Hepatic stellate cell (primary cell): ENCODE measurements around the gene SLC66A3.

ENCODE experiments used
- DNase-seq: peaks from one replicate; pipeline ENCODE4 v3.0.0; 2011; ENCODE audit warnings: low spot score

The SLC66A3 gene

DNA sequence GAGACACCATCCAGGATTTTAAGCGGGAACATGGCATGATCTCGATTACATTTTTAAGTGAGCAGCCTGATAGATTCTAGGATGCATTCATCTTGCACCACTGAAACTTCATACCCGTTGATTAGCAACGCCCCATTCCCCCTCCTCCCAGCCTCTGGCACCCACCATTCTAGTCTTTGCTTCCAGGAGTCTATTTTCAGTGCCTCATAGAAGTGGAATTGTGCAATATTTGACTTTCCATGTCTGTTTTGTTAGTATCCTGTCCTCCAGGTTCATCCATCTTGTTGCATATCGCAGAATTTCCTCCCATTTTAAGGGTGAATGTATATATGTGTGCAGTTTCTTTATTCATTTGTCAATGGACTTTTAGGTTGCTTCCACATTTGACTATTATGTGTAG lies 20.9 kb upstream of the SLC66A3 start:
- DNase-seq: no peak

DNA sequence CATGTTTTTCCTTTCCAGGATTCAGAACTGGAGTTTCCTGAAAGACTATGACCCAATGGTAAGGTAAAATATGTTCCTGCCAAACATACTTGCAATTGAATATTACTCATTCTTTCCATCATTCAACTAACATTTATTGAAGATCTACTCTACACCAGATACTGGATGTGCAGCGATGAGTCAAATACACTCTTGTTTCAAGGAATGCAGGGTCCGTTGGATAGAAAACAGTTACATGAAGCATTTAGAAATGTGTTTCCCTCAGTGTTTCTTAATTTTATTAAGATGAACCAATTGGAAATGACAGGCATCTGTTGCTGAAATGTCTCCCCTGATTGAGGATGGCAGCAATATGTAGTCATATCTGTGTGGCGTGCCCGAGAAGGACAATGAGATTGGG lies 14.8 kb upstream of the SLC66A3 start:
- DNase-seq: no peak

DNA sequence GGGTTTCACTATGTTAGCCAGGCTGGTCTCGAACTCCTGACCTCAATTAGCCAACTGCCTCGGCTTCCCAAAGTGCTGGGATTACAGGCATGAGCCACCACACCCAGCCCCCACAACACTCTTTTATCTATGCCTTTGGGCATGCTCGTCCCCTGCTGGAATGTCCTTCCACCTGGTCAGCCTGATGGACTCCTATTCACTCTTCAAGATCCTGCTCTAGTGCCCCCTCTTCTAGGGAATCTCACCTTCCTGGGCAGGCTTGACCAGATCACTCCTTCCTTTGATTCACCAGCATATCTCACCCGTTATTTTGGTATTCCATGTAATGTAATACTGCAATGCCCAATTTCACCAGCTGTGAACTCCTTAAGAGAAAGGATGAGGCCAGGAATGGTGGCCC lies 13.9 kb upstream of the SLC66A3 start:
- DNase-seq: no peak

DNA sequence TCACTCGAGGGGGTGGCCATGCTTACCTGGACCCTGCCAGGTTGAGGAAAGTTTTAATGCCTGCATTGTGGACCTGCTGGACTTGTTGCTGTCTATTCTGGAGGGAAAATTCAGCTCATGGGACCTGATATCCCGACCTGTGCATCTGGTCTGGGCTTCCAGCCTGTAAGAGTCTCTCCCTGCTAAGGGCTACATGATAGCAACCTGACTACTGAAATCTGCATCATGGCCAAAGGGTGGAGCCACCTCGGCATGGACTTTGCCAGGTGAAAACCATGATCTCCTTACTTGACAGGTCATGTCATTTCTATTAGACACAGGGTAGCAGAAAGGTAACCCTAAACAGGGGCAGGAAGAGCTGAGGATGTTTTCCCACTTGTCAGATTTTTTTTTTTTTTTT lies 12.9 kb upstream of the SLC66A3 start:
- no peak for DNase-seq

DNA sequence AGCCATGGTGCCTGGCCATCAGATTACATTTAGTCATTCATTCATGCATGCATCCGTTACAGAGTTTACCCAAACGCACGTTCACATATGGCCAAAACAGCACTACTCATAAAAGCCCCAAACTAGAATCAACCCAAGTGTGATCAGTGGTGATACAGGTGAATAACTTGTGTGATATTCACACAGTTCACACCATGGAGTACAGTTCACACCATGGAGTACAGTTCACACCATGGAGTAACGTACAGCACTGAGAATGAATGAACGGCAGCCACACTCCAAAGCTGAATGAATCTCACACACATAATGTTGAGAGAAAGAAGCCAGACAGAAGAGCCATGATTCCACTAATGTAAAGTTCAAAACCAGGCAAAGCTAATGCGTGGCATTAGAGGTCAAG lies 12.3 kb upstream of the SLC66A3 start:
- no peak for DNase-seq

DNA sequence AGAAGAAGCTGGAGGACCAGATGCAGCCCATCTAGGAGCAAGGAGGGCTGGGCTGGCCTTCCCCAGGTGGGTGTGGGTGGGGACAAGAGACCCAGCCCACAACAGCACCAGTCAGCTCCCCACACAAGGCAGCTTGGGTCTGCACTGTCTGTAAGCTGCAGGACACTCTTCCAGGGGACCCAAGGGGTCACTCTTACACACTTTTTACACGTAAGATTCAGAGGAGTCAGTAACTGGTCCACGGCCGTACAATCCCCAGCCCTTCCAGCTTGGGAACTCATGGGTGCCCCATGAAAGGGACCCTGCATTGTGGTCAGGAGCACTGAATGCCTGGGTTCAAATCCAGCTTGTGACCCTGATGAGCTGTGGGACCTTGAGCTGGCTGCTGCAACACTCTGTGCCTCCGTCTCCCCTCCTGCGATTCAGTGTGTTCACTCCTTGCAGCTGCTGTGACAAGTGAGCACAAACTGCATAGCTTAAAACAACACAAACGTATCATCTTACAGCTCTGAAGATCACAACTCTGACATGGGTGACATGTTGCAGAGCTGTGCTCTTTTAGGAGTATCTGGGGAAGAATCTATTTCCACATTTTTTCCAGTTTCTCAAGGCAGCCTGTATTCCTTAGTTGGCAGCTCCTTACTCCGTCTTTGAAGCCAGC lies 11.1 kb upstream of the SLC66A3 start:
- no peak for DNase-seq

DNA sequence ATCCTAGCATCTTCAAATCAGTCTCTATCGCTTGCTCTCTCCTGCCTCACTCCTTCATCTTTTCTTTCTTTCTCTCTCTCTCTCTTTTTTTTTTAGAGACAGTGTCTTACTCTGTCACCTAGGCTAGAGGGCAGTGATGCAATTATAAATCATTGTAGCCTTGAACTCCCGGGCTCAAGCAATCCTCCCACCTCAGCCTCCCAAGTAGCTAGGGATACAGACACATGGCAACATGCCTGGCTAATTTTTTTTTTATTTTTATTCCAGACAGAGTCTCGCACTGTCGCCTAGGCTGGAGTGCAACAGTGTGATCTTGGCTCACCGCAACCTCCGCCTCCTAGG lies 10.6 kb upstream of the SLC66A3 start:
- DNase-seq: no peak

DNA sequence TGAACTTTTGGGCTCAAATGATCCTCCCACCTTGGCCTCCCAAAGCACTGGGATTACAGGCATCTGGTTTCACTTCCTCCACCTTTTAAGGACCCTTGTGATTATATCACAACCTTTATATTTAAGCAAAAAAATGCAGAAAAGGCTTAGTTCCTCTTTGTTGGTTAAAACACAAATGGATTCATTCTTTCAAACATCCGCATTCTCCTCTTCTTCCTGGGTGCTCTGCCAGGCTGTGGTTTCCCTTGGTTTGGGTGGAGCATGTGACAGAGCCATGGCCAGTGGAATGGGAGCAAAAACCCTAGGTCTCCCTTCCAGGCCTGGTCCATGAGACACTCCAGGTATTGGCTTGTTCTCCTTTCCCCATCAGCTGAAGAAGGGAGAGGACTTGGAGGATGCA lies 9.9 kb upstream of the SLC66A3 start:
- DNase-seq: no peak

DNA sequence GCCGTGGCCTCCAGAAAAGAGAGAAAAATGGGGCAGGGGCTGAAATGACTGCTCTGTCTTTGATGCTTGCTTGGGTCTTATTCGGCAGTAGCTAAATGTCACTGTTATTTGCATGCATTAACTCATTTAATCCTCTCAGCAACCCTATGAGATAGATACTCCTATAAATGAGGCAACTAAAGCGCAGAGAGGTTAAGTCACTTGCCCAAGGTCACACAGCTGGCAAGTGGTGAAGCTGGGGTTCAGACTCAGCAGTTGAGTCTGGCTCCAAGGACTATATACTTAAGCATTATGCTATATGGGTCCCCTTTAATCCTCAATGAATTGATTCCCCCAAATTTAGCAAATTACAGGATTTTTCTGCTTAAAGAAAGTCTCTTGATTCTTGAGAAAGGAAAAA lies 9.2 kb upstream of the SLC66A3 start:
- DNase-seq: no peak

DNA sequence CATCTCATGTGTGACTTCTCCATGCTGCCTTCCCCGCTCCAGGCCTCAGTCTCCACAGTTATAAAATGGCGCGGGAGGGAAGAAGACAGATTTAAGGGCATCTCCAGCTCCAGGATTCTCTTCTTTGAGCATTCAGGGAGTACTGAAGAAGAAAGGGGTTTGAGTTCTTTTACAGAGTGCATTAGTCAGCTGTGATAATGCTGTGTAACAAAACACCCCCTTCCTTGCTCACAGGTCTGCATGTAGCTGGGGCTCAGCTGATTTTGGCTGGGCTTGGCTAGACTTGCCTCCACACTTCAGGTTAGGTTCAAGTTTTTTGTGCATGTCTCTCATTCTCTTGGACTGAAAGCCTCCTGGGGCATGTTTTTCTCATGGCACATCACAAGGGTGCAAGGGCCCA lies 8.0 kb upstream of the SLC66A3 start:
- no peak for DNase-seq

DNA sequence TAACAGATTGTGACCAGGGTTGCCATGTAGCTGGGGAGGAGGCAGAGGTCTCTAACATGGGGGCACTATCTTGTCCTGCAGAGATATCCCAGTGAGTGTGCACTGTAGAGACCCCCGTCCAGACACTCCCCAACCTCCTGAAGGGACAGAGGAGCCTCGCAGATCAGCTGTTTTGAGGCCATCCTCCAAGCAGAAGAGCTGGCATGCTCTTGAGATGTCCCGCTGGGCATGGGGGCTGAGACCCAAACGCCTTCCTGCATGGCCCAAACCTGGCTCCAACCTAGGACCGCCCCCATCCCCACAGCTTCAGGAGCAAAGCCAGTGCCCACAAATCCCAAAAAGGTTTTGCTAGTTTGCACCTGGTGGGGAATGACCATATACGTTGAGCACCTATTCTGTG lies 2.7 kb upstream of the SLC66A3 start:
- no peak for DNase-seq

DNA sequence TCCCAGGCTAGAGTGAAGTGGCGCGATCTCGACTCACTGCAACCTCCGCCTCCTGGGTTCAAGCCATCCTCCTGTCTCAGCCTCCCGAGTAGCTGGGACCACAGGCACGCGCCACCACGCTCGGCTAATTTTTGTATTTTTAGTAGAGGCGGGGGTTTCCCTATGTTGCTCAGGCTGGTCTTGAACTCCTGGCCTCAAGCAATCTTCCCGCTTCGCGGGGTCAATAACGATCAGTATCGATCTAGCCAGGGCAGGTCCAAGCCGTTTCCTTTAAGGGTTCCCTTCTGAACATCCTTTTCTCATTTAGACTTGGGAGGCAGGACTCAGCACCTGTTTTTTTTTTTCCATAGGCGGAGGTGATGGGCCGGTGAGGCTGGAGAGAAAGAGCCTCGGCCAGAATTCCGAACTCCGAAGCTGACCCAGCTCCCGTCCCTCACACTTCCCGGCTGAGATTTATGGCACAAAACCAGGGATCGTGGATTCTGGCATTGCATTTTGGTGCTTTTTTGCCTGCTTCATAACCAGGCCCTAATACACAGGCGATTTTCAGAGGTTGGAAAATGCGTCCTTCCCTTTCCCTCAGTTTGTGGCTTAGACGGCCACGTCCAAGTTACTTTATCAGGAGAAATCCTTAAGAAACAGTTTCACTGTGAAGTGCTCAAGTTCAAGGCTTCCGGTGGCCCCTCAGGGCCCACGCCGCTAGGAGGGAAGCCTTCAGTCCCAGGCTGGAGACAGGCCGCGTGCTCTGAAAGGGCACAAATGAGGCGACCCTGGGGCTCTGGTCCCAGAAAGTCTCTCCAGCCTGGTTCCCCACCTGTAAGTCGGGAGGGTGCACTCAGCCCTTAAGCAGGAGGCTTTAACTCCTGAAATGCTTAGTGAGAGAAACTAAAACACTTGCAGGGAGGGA lies 998 bp upstream of the SLC66A3 start:
- no peak for DNase-seq

DNA sequence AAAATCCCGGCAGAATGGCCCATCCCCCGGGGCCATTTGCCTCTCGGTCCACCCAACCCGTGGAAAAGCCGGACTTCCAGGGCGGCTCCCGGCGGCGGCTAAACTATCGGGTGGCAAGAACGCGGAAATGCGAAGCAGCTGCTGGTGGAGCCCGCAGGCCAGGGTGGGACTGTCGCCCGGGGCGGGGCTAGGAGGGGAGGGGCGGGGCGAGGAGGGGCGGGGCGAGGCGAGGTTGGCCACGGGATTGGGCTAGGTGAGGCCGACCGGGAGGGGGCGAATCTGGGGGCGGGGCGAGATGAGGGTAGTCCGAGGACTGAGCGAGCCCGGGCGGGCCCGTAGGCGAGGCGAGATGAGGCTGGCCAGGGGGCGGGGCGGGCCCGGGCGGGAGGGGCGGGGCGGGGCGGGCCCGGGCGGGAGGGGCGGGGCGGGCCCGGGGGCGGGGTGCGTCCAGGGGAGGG lies 315 bp upstream of the SLC66A3 start:
- DNase-seq: peak; percentile 99

DNA sequence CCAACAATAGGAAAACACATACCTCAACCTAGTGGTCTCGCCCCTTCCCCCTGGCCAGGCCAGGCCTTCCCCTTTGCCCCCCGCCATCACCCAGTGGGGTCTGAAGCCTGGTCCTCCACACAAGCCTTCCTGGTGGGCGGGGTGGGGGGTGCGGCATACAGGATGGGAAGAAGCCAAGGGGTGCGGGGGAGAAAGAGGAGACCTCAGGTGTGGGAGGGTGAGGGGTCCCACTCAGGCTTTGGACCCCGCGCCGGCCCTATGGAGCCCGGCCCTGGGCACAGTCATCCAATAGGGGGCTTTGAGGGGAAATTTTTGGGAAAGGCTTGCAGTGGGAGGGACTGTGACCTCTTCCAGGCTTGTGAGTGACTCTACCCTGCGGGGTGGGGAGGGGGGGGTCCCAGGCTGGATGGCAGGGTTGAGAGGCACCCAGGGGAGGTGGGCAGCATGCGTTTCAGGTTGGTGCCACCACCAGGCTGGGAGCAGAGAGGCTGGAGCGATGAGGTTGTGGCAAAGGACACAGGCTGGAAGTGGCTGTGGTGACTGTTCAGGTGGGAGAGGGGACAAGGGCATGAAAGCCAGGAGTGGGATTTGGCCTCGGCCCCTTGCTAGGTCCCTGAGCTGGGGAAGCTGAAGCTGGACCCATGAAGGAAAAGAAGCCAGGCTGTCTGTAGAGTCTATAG lies 1.3 kb downstream of the SLC66A3 start:
- DNase-seq: no peak

DNA sequence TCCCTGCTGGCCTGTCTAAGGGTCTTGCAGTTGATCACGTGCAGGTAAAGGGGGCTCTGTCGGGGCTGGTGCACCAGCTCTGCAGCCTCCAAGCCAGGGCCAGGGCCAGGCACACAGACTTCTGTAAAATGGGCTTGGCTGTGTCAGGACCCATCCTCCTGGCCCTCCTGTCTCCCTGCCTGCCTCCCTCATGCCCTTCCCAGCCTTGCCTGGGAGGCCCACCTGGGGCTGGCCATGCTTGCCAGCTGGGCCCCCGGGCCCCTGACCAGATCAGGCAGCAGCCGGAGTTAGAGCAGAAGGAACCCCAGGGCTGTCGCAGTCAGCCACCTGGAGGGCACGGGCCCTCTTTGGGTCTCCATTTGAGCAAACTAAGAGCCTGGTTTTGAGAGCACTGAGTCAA lies 2.0 kb downstream of the SLC66A3 start:
- no peak for DNase-seq

DNA sequence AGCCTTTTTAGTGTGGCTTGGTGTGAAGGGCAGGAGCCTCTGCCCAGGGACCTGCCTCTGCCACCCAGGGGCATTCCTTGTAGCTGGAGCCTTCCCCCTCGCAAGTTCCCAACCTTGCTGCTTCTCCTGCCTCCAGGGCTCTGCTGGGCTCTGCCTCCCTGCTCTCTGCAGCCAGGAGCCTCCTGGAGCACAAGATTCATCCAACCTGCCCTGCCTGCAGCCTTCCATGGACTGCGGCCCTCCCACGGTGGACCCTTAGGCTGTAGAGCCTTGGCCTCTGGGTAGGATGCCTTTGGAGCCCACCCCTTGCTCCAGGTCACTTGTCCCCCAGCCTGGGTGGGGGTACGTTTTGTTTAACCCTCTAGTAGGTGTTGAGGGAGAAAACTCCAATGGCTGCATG lies 2.5 kb downstream of the SLC66A3 start:
- no peak for DNase-seq

DNA sequence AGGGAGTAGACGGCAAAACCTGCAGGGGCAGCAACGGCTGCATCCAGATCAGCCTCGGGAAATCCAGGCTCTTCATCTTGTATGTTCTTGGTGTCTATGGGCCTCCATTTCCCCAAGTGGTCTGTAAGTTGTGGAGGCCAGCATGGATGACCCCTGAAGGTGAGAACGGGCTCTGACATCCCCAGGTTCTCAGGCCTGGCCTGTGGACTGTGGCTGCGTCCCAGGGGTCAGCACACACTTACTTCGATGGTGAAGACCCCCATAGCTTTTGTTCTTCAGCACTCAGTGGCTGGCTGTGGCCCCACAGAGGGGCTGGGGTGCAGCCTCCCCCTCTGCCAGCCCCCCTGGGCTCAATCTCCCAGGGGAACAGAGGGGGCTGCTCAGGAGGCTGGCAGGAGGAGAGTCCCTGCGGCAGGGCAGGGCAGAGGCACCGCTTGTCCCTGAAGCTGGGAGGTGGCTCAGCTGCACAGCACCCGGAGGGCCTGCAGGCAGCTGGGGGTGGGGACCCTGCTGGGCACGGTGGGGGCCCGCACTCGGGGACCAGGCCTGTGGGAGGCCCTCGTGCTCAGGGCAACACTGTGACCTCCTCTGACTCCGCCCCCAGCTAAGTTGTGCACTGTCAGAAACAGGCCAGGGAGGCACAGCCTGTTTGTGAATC lies 3.8 kb downstream of the SLC66A3 start:
- no peak for DNase-seq

DNA sequence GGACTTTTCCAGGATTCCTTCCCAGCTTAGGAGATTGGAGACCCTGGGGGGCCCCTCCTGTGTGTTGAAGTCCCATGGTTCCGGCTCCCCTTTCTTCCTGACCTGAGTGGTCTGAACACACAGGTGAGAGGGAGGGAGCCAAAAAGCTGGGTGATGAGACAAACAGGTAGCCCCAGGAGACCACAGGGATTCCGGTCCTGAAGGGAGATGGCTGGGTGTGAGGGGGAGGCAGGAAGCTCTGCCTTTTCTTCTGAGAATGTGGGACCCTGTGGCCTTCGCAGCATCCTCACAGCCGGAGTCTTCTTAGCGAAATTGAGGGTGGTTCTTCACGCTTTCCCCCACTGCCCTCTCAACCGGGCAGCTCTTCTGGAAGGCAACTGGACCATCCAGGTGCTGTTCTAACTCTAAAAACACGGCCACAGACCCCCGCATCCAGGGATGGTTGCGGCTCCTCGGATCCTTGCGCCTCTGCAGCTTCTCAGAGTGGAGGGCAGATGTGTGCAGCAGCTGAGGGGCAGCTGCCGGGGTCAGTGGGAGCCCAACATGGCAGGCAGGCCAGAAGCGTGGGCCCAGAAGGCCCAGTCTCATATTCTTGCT lies 4.4 kb downstream of the SLC66A3 start:
- no peak for DNase-seq

DNA sequence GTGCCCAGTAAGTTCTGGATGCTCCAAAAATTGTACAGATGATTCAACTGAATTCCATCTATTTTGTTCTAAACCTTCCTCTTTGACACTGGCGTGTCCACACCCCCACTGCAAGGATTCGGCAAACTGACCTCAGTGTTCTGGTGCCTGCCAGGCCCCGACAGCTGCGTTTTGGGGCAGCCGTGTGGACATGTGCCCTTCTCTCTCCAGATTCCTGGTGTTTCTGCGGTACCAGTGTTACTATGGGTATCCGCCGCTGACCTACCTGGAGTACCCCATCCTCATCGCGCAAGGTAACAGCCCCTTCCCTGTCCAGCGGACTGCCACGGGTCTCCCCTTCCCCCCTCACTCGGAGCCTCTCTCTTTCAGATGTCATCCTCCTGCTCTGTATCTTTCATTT lies 5.0 kb downstream of the SLC66A3 start:
- no peak for DNase-seq

DNA sequence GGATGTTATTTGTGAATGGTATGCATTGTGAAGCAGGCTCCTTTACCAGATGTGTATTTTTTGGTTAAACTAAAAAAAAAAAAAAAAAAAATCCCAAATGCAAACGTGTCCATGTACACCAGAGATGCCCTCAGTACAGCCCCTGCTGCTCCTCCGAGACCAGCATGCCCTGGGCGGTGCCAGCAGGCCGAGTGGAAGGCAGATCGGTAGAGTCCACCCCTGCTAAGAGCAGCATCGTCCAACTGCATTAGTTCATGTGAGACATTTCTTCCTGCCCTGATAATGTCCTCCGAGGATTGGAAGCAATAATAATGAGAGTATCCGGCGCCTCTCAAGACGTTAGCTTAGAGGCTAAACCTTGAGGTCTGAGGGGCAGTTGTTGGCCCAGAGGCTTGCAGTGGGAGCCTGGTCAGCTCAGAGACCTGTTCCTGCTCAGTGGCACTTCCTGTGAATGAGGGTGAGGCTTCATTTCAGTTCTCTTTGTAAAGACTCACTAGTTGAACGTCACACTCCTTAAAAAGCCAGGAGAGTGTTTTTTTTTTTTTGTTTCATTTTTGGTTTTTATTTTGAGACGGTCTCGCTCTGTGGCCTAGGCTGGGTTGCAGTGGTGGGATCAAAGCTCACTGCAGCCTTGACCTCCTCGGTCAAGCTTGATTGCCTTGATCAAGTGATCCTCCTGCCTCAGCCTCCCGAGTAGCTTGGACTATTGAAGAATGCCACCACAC lies 5.6 kb downstream of the SLC66A3 start:
- DNase-seq: no peak

DNA sequence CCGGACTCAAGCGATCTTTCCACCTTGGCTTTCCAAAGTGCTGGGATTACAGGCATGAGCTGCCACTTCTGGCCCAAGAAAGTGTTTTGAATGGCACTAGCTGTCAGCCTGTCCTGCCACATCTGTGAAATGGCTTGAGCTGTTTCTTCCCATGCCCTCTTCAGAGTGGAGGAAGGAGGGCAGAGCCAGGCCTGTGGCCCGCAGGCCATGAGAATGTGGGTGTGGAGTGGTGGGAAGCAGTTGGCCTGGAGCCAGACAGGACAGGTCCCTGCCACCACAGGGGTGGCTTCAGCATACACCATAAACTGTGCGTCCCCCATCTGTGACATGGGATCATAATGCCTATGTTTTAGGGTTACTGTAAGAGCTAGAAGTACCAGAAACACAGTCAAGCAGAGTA lies 6.5 kb downstream of the SLC66A3 start:
- DNase-seq: no peak
